Left lung (tissue), 10 donors: ENCODE data around the gene CIDEB. TPM values are rescaled to one million over a fixed set of nuclear protein-coding genes. Genes with fewer than 3 reads are reported as not detected.

Experiments used
- ATAC-seq: fragments of 200-7000 bp; cut with Tn5 transposase; one replicate; pipeline ENCODE4 v1.9.1; 2020; ENCODE audit warnings: moderate library complexity
- DNase-seq, 4 donors: peaks; one replicate each; pipeline ENCODE4 v3.0.0-alpha.2; 2013 to 2020
- H3K27ac ChIP-seq, 2 donors: fragments of 200-600 bp; sonication (generic) in 1 of 2; one replicate each; pipeline versions ENCODE4 v1.5.0 to v1.8.0; 2020 to 2021
- H3K27me3 ChIP-seq, 2 donors: fragments of 200-600 bp; sonication (generic) in 1 of 2; one replicate each; pipeline versions ENCODE4 v1.5.0 to v1.8.0; 2020 to 2021
- H3K36me3 ChIP-seq, 2 donors: fragments of 200-600 bp; sonication (generic) in 1 of 2; one replicate each; pipeline versions ENCODE4 v1.5.0 to v1.8.0; 2020 to 2021
- H3K4me1 ChIP-seq, 2 donors: fragments of 200-600 bp; one replicate each; pipeline ENCODE4 v1.8.0; 2021
- H3K4me3 ChIP-seq, 2 donors: fragments of 200-600 bp; sonication (generic) in 1 of 2; one replicate each; pipeline versions ENCODE4 v1.5.0 to v1.8.0; 2020 to 2021; ENCODE audit warnings: mild to moderate bottlenecking in 1 of 2
- H3K9me3 ChIP-seq, 2 donors: fragments of 200-600 bp; sonication (generic) in 1 of 2; one replicate each; pipeline versions ENCODE4 v1.5.0 to v1.8.0; 2020 to 2021
- CTCF ChIP-seq, 2 donors: fragments of 200-600 bp; sonication (generic) in 1 of 2; IDR thresholded peaks; one replicate each; pipeline versions ENCODE4 v1.5.0 to v1.8.0; 2021; ENCODE audit warnings: antibody characterized with exemption in 2 of 2
- intact Hi-C, 2 donors: fragments of 100-400 bp; cut with DNase I; formaldehyde crosslinking; loops; one replicate each; pipeline versions ENCODE4 v1.11.2 to v1.14.2; 2022
- polyA plus RNA-seq, 6 donors: library from polyadenylated mRNA; unstranded; fragments of 120-200 nt; gene quantifications; one replicate each; pipeline ENCODE4 v1.2.1, GENCODE V29; 2013; ENCODE audit not compliant: insufficient read length in 6 of 6
- total RNA-seq, 2 donors: library from RNA; stranded (reverse); fragmentation: NEBNext Ultra II Directional; extraction: Animal tissue kit (Norgen Biotek cat#: 25700); gene quantifications; one replicate each; pipeline ENCODE4 v1.2.1, GENCODE V29; 2021
- donor health status: DM: no; HTN: yes; CAD: no.
- donor health status: DM: no; HTN: no; CAD: no.

The CIDEB gene
- total and polyA plus RNA-seq, 8 donors, result 9.2 to 22.7 (median 13.9) TPM

DNA sequence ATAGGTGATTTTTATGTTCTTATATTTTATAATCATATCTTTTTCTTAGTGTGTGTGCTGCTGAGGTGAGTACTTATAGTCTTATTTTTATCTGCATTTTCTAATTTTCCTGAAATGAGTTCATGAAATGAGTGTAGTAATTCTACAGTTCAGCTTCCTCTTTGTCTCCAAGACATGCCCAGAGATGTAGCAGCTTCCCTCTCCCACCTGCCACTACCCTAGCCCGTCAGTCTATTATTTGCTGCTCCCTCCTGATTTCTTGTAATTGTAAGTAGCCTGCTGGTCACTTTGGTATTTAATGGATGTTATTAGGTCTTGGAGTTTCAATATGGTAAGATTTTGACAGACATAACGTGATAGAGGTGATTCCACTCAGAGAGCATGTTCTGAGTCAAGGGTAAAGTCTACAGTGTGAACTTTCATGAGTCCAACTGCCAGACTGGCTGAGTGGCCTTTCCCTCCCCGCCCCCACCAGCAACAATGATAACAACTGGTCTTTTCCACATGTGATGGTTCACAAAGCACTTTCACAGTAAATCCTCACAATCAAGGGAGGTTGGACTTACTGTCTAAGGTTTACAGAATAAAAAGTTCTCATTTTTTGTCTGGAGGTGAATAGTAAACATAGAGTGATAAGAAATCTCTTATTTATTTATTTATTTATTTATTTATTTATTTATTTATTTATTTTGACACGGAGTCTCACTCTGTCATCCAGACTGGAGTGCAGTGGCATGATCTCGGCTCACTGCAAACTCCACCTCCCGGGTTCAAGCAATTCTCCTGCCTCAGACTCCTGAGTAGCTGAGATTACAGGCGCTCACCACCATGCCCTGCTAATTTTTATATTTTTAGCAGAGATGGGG is 36.3 kb upstream of the CIDEB start:
- Histone ChIP-seq H3K4me1 (peaks cover under 1 to 8% of the 10 kb centered on the region in 2 donors), H3K9me3 (no peaks in the 10 kb centered on the region), H3K27me3 (no peaks in the 10 kb centered on the region), H3K27ac (no peak overlapping the region), H3K36me3 (no peaks in the 10 kb centered on the region), H3K4me3 (no peak overlapping the region)
- DNase-seq (no peak), ATAC-seq (no peak)
- TF ChIP-seq CTCF (IDR thresholded peaks at IDR 0.05), result no peak
- intact Hi-C loops, result no loop called here

DNA sequence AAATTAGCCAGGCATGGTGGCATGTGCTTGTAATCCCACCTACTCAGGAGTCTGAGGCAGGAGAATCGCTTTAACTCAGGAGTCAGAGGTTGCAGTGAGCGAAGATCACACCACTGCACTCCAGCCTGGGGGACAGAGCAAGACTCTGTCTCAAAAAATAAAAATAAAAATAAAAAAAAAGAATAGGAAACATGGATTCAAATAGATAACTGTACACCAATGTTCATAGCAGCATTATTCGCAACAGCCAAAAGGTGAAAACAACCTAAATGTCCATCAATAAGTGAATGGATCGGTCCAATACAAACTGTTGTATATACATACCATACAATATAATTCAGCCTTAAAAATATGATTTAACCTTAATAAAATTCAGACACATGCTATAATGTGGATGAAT is 35.1 kb upstream of the CIDEB start:
- Histone ChIP-seq H3K9me3 (no peaks in the 10 kb centered on the region), H3K27ac (no peak overlapping the region), H3K4me3 (no peak overlapping the region), H3K4me1 (peaks cover 3 to 20% of the 10 kb centered on the region in 2 donors), H3K27me3 (no peaks in the 10 kb centered on the region), H3K36me3 (peaks cover 0 to 9% of the 10 kb centered on the region in 2 donors)
- no peak for DNase-seq
- no peak for TF ChIP-seq CTCF (IDR thresholded peaks at IDR 0.05)
- ATAC-seq, result no peak
- intact Hi-C loops, result no loop called here

GRCh38 chr14:24340606-24341005 is 32.8 kb upstream of the CIDEB start:
- Histone ChIP-seq H3K4me1 (peaks cover 3 to 40% of the 10 kb centered on the region in 2 donors), H3K27me3 (peaks cover 0 to 3% of the 10 kb centered on the region in 2 donors), H3K27ac (peak overlapping the region in 1 of 2 donors; percentile 85), H3K9me3 (no peaks in the 10 kb centered on the region), H3K36me3 (peaks cover 0 to 31% of the 10 kb centered on the region in 2 donors), H3K4me3 (no peak overlapping the region)
- DNase-seq, result no peak
- intact Hi-C loops, result no loop called here
- no peak for TF ChIP-seq CTCF (IDR thresholded peaks at IDR 0.05)
- no peak for ATAC-seq

- peak in 2 of 4 donors; percentile 79 to 94 for DNase-seq
- intact Hi-C loops, result loop anchor here (10.0 kb wide), 2 partner anchors 95 to 335 kb away; no protein-coding TSS in a partner anchor
- no peak for TF ChIP-seq CTCF (IDR thresholded peaks at IDR 0.05)
- peak within 1 kb of the TSS; percentile 59 to 65 for H3K4me3 ChIP-seq
- H3K36me3 ChIP-seq, result peaks cover 0 to 32% of the 10 kb centered on the region in 2 donors
- H3K9me3 ChIP-seq, result no peaks in the 10 kb centered on the region
- peak within 1 kb of the TSS; percentile 29 to 85 for H3K27ac ChIP-seq
- peaks cover 7 to 13% of the 10 kb centered on the region in 2 donors for H3K27me3 ChIP-seq
- ATAC-seq, result peak; percentile 94
- H3K4me1 ChIP-seq, result peaks cover 9 to 51% of the 10 kb centered on the region in 2 donors
Measured at GRCh38 chr14:24339284-24340151, 31.7 kb upstream of the CIDEB start, which contains the start of gene RIPK3. TSS of gene RIPK3 (minus strand) at chr14:24339991. CDS start at chr14:24339826, 165 bp downstream.
